GM12891 (cell line): ENCODE results near the gene ZNF197.
A peak's percentile ranks its signal among the peaks of the same experiment; 100 is the strongest.

Experiments
- DNase-seq: peaks from one replicate; pipeline ENCODE4 v3.0.0; 2011; ENCODE audit warnings: low spot score; ENCODE audit not compliant: insufficient read length
- FAIRE-seq: peaks from 2 replicates; lab custom pipeline; 2011; peaks lifted over from hg19 to GRCh38; lab: Jason Lieb, UNC
- PAX5 ChIP-seq: IDR thresholded peaks from 2 replicates; pipeline ENCODE4 v1.6.1; 2011; ENCODE audit warnings: low read length, moderate library complexity, mild to moderate bottlenecking; ENCODE audit not compliant: insufficient read depth, severe bottlenecking
- POLR2A ChIP-seq: IDR thresholded peaks from 2 replicates; pipeline ENCODE4 v1.6.1; 2011; ENCODE audit warnings: low read depth, low read length, control low read depth
- POLR2AphosphoS5 ChIP-seq: IDR thresholded peaks from 2 replicates; pipeline ENCODE4 v1.6.1; 2011; ENCODE audit warnings: low read depth, low read length, control low read depth
- POU2F2 ChIP-seq: IDR thresholded peaks from 2 replicates; pipeline ENCODE4 v1.6.1; 2011; ENCODE audit warnings: low read depth, mild to moderate bottlenecking, control low read depth, low read length, moderate library complexity
- SPI1 ChIP-seq: IDR thresholded peaks from 2 replicates; pipeline ENCODE4 v1.6.1; 2011; ENCODE audit warnings: low read depth, low read length, control low read depth
- TAF1 ChIP-seq: IDR thresholded peaks from 2 replicates; pipeline ENCODE4 v1.6.1; 2011; ENCODE audit warnings: low read depth, low read length, control low read depth

Gene ZNF197

DNA sequence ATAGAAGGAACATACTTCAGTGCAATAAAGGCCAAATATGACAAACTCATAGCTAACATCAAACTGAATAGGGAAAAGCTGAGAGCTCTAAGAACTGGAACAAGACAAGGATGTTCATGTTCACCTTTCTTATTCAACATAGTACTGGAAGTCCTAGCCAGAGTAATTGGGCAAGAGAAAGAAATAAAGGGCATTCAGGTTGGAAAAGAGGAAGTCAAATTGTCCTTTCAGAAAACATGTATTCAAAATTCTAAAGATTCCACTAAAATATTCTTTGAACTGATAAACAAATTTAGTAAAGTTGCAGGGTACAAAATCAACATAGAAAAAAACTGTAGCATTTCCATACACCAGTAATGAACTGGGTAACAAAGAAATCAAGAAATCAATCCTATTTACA is 12.2 kb upstream of the ZNF197 start:
- DNase-seq (no peak), FAIRE-seq (no peak)
- TF ChIP-seq POLR2AphosphoS5: no peak
- TF ChIP-seq PAX5: no peak
- TF ChIP-seq POLR2A: no peak

DNA sequence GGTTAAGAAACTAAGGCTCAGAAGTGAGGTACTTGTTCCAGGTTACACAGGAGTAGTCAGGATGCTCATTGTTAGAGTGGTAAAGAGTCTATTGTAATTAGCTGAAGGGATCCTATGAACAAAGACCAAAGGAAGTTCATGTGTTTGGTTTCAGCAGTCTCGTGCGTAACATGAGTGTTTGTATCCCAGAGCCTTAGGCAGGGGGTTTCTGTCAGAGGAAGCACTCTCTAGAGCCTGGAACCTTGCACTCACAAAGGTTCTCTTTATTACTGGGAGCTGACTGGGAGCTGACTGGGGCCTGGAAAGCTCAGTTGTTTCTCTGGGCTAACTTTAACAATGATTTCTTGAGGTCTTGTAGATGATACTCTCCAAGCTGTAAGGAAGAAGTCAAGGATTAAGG is 3.9 kb downstream of the ZNF197 start:
- no peak for TF ChIP-seq TAF1
- no peak for TF ChIP-seq SPI1
- TF ChIP-seq POU2F2: no peak
- TF ChIP-seq PAX5: no peak
- no peak for TF ChIP-seq POLR2AphosphoS5
- TF ChIP-seq POLR2A: no peak
- DNase-seq: no peak
- no peak for FAIRE-seq

DNA sequence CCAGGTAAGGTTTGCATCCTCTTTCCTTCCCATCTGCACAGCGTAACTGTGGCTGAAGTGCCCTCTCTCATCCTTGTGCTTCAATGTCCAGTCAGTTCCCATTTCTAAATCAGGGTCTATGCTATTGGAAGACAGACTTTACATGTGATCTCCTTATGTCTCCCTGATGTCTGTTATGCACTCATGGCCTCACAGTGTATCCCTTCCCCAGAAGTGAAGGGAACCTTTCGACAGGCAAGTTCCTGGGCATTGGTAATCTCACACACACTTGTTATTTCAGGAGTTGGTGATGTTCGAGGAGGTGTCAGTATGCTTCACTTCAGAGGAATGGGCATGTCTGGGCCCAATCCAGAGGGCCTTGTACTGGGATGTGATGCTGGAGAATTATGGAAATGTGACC is 7.4 kb downstream of the ZNF197 start:
- FAIRE-seq (no peak), DNase-seq (no peak)
- no peak for TF ChIP-seq SPI1
- no peak for TF ChIP-seq POLR2AphosphoS5

DNA sequence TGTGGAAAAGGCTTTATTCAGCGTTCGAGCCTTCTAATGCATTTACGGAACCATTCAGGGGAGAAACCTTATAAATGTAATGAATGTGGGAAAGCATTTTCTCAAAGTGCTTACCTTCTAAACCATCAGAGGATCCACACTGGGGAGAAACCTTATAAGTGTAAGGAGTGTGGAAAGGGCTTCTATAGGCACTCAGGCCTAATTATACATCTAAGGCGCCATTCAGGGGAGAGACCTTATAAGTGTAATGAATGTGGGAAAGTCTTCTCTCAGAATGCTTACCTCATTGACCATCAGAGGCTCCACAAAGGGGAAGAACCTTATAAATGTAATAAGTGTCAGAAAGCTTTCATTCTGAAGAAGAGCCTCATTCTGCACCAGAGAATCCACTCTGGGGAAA is 17.5 kb downstream of the ZNF197 start:
- FAIRE-seq (no peak), DNase-seq (no peak)
- no peak for TF ChIP-seq POU2F2
- TF ChIP-seq POLR2A: no peak
- no peak for TF ChIP-seq TAF1
- TF ChIP-seq POLR2AphosphoS5: no peak
- no peak for TF ChIP-seq SPI1
- TF ChIP-seq PAX5: no peak

DNA sequence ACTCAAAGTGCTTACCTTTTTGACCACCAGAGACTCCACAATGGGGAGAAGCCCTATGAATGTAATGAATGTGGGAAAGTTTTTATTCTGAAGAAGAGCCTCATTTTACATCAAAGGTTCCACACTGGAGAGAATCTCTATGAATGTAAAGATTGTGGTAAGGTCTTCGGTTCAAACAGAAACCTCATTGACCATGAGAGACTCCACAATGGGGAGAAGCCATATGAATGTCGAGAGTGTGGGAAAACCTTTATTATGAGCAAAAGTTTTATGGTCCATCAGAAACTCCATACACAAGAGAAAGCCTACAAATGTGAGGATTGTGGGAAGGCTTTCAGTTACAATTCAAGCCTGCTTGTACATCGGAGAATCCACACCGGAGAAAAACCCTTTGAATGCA is 18.2 kb downstream of the ZNF197 start:
- DNase-seq: no peak
- TF ChIP-seq SPI1 (no peak), TAF1 (no peak), PAX5 (no peak), POU2F2 (no peak), POLR2A (no peak)
- no peak for FAIRE-seq

GRCh38 chr3:44647771-44648170 is 22.9 kb downstream of the ZNF197 start:
- no peak for TF ChIP-seq POLR2AphosphoS5
- TF ChIP-seq TAF1: no peak
- no peak for TF ChIP-seq POLR2A
- TF ChIP-seq SPI1: no peak
- TF ChIP-seq PAX5: no peak
- no peak for TF ChIP-seq POU2F2
- FAIRE-seq: no peak
- DNase-seq: no peak

GRCh38 chr3:44648564-44649229 is 23.9 kb downstream of the ZNF197 start, which contains the start of gene ZNF35:
TSS of gene ZNF35 (plus strand) at chr3:44648732. CDS start at chr3:44651068, 2,336 bp downstream.
- DNase-seq (peak; percentile 70), FAIRE-seq (peak; percentile 88)
- TF ChIP-seq POLR2A (peak; percentile 80), TAF1 (peak; percentile 95), POLR2AphosphoS5 (peak; percentile 84), PAX5 (no peak), SPI1 (peak; percentile 42; the same call in 1 of the 2 replicates), POU2F2 (peak; percentile 65; the same call in 1 of the 2 replicates)

DNA sequence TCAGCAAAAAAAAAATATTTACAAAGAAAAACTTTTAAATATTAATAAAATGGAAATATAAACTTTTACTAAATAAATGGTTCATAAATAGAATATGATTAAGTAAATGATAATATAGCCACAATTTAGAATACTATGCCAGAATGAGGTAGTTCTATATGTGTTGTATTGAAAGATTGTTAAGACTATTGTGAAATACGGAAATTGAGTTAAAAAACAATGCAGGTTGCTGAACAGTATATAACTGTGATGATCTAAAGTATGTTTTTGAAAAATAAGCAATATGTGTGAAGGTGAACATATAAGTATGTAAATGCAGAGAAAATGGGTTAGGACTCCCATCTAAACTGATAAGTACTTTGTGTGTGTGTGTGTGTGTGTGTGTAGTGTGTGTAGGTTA is 24.9 kb downstream of the ZNF197 start:
- FAIRE-seq (no peak), DNase-seq (no peak)
- TF ChIP-seq POLR2A: no peak
- no peak for TF ChIP-seq POU2F2
- no peak for TF ChIP-seq TAF1
- TF ChIP-seq POLR2AphosphoS5: no peak
- no peak for TF ChIP-seq SPI1
- TF ChIP-seq PAX5: no peak

- TF ChIP-seq POLR2A (no peak), POLR2AphosphoS5 (no peak), SPI1 (no peak), POU2F2 (no peak), TAF1 (no peak), PAX5 (no peak)
- no peak for DNase-seq
- FAIRE-seq: peak; percentile 5
Measured at GRCh38 chr3:44654039-44654438, 29.2 kb downstream of the ZNF197 start.

DNA sequence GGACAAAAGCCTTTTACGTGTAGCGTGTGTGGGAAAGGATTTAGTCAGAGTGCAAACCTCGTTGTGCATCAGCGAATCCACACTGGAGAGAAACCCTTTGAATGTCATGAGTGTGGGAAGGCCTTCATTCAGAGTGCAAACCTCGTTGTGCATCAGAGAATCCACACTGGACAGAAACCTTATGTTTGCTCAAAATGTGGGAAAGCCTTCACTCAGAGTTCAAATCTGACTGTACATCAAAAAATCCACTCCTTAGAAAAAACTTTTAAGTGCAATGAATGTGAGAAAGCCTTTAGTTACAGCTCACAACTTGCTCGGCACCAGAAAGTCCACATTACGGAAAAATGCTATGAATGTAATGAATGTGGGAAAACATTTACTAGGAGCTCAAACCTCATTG is 34.2 kb downstream of the ZNF197 start:
- FAIRE-seq (no peak), DNase-seq (no peak)
- TF ChIP-seq TAF1: no peak
- TF ChIP-seq POLR2A: no peak
- no peak for TF ChIP-seq SPI1
- TF ChIP-seq POU2F2: no peak
- TF ChIP-seq POLR2AphosphoS5: no peak
- TF ChIP-seq PAX5: no peak
